Natural killer cell (primary cell): Measurements from ENCODE around the gene DIPK1B. TPM values are rescaled to one million over a fixed set of nuclear protein-coding genes. Genes with fewer than 3 reads are reported as not detected.

ENCODE experiments used
- ATAC-seq, 3 donors: fragments of 150-1000 bp in 2 of 3; fragments of 200-7000 bp in 1 of 3; cut with Tn5 transposase; 1 replicate in 1 of 3; 2 replicates in 2 of 3; pipeline ENCODE4 v1.10.0; 2021; ENCODE audit warnings: mild to moderate bottlenecking in 2 of 3, moderate library complexity in 2 of 3
- DNase-seq, 2 donors: peaks; one replicate each; pipeline versions ENCODE4 v3.0.0 to v3.0.0-alpha.2; 2013 to 2021; ENCODE audit warnings: mixed read lengths in 1 of 2
- H3K27ac ChIP-seq: one replicate; pipeline ENCODE4 v1.5.1; 2013; ENCODE audit warnings: mild to moderate bottlenecking, low read length
- H3K27me3 ChIP-seq: one replicate; pipeline ENCODE4 v1.6.1; 2013; ENCODE audit warnings: low read length; ENCODE audit not compliant: control insufficient read depth, insufficient read depth
- H3K36me3 ChIP-seq: one replicate; pipeline ENCODE4 v1.6.1; 2013; ENCODE audit warnings: low read length; ENCODE audit not compliant: control insufficient read depth, insufficient read depth
- H3K4me1 ChIP-seq: one replicate; pipeline ENCODE4 v1.6.1; 2013; ENCODE audit warnings: low read length; ENCODE audit not compliant: control insufficient read depth, insufficient read depth
- H3K4me3 ChIP-seq: one replicate; pipeline ENCODE4 v1.5.1; 2013; ENCODE audit warnings: low read length
- H3K9me3 ChIP-seq: one replicate; pipeline ENCODE4 v1.6.1; 2013; ENCODE audit warnings: low read length; ENCODE audit not compliant: control insufficient read depth, insufficient read depth
- H3K27ac Mint-ChIP-seq, 2 donors: one replicate each; pipeline ENCODE4 v1.8.0; 2022; ENCODE audit warnings: mild to moderate bottlenecking in 2 of 2, mixed read lengths in 2 of 2, moderate library complexity in 1 of 2
- H3K27me3 Mint-ChIP-seq, 2 donors: one replicate each; pipeline ENCODE4 v1.8.0; 2022; ENCODE audit warnings: low read depth in 2 of 2, mixed read lengths in 2 of 2
- H3K36me3 Mint-ChIP-seq: one replicate; pipeline ENCODE4 v1.8.0; 2022; ENCODE audit warnings: mixed read lengths
- H3K4me1 Mint-ChIP-seq, 2 donors: one replicate each; pipeline ENCODE4 v1.8.0; 2022; ENCODE audit warnings: mixed read lengths in 2 of 2
- H3K4me3 Mint-ChIP-seq: one replicate; pipeline ENCODE4 v1.8.0; 2022; ENCODE audit warnings: mild to moderate bottlenecking, moderate library complexity, mixed read lengths
- H3K9me3 Mint-ChIP-seq, 2 donors: one replicate each; pipeline ENCODE4 v1.8.0; 2022; ENCODE audit warnings: mixed read lengths in 2 of 2
- CTCF ChIP-seq: fragments of 200-600 bp; IDR thresholded peaks from one replicate; pipeline ENCODE4 v1.8.0; 2022; ENCODE audit warnings: antibody characterized with exemption
- WGBS: methylation state at CpG from one replicate; pipeline ENCODE4 v1.1.7; 2013; ENCODE audit warnings: missing lambda C conversion rate; ENCODE audit not compliant: insufficient coverage; 5-methylcytosine and 5-hydroxymethylcytosine counted together
- intact Hi-C: fragments of 100-400 bp; cut with micrococcal nuclease; formaldehyde crosslinking; loops from one replicate; pipeline ENCODE4 v1.14.2; 2022
- total RNA-seq, 4 donors: library from RNA; stranded (reverse); fragments of 120-200 nt in 1 of 4; gene quantifications; one replicate each; pipeline versions ENCODE4 v1.2.3 to v1.2.4, GENCODE V29; 2013 to 2022

DIPK1B gene
- total RNA-seq, 3 donors from 2014 or later (not counting 1 experiment from before 2014, with no cell fraction given), result 0.31 to 0.39 TPM; not detected in 1

- intact Hi-C loops, result no loop called here
- no peaks in the 10 kb centered on the region for H3K9me3 ChIP-seq
- H3K27me3 ChIP-seq, result no peaks in the 10 kb centered on the region
- no peak for TF ChIP-seq CTCF
- no peak for DNase-seq
- H3K36me3 Mint-ChIP-seq, result no peaks in the 10 kb centered on the region
- peaks cover 20 to 22% of the 10 kb centered on the region in 2 donors for H3K4me1 Mint-ChIP-seq
- peak overlapping the region; percentile 68 for H3K4me3 Mint-ChIP-seq
- no peak overlapping the region for H3K4me3 ChIP-seq
- no peak for ATAC-seq
- peaks cover 19% of the 10 kb centered on the region for H3K36me3 ChIP-seq
- H3K4me1 ChIP-seq, result peaks cover 34% of the 10 kb centered on the region
- H3K27me3 Mint-ChIP-seq, result no peaks in the 10 kb centered on the region
- 74% methylated on average over 7 of the region's 7 CpGs for WGBS
- no peaks in the 10 kb centered on the region for H3K9me3 Mint-ChIP-seq
- H3K27ac Mint-ChIP-seq, result no peak overlapping the region
- H3K27ac ChIP-seq, result no peak overlapping the region
Measured at GRCh38 chr9:136729144-136729543, 16.8 kb downstream of the DIPK1B start.

- H3K27me3 ChIP-seq, result no peaks in the 10 kb centered on the region
- no peak for TF ChIP-seq CTCF
- Mint-ChIP-seq H3K36me3 (no peaks in the 10 kb centered on the region), H3K4me3 (peak overlapping the region; percentile 68), H3K27me3 (no peaks in the 10 kb centered on the region), H3K27ac (no peak overlapping the region), H3K4me1 (peaks cover 16 to 18% of the 10 kb centered on the region in 2 donors), H3K9me3 (no peaks in the 10 kb centered on the region)
- no peak for DNase-seq
- no peak for ATAC-seq
- WGBS, result 96% methylated on average over 8 of the region's 8 CpGs
- H3K9me3 ChIP-seq, result no peaks in the 10 kb centered on the region
- no peak overlapping the region for H3K27ac ChIP-seq
- peaks cover 34% of the 10 kb centered on the region for H3K4me1 ChIP-seq
- H3K36me3 ChIP-seq, result peaks cover 13% of the 10 kb centered on the region
- no peak overlapping the region for H3K4me3 ChIP-seq
- intact Hi-C loops, result no loop called here
Measured at GRCh38 chr9:136729926-136730325, 17.6 kb downstream of the DIPK1B start.

- intact Hi-C loops, result no loop called here
Measured at GRCh38 chr9:136732444-136733178, 20.2 kb downstream of the DIPK1B start.

More at GRCh38 chr9:136732444-136733178, 20.2 kb downstream of the DIPK1B start:
- 84% methylated on average over 15 of the region's 16 CpGs for WGBS
- Mint-ChIP-seq H3K9me3 (no peaks in the 10 kb centered on the region), H3K4me3 (no peak overlapping the region), H3K27me3 (no peaks in the 10 kb centered on the region), H3K27ac (no peak overlapping the region), H3K4me1 (peaks cover under 1% of the 10 kb centered on the region in 2 donors), H3K36me3 (no peaks in the 10 kb centered on the region)
- no peak for DNase-seq
- no peak for TF ChIP-seq CTCF
- peaks cover 11% of the 10 kb centered on the region for H3K4me1 ChIP-seq
- no peaks in the 10 kb centered on the region for H3K36me3 ChIP-seq
- no peak overlapping the region for H3K27ac ChIP-seq
- no peaks in the 10 kb centered on the region for H3K9me3 ChIP-seq
- no peaks in the 10 kb centered on the region for H3K27me3 ChIP-seq
- no peak overlapping the region for H3K4me3 ChIP-seq
- no peak for ATAC-seq
